ENCODE data around the gene TNFRSF13B.

- TF ChIP-seq, protein P1, sequence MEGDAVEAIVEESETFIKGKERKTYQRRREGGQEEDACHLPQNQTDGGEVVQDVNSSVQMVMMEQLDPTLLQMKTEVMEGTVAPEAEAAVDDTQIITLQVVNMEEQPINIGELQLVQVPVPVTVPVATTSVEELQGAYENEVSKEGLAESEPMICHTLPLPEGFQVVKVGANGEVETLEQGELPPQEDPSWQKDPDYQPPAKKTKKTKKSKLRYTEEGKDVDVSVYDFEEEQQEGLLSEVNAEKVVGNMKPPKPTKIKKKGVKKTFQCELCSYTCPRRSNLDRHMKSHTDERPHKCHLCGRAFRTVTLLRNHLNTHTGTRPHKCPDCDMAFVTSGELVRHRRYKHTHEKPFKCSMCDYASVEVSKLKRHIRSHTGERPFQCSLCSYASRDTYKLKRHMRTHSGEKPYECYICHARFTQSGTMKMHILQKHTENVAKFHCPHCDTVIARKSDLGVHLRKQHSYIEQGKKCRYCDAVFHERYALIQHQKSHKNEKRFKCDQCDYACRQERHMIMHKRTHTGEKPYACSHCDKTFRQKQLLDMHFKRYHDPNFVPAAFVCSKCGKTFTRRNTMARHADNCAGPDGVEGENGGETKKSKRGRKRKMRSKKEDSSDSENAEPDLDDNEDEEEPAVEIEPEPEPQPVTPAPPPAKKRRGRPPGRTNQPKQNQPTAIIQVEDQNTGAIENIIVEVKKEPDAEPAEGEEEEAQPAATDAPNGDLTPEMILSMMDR (IDR thresholded peaks at IDR 0.05), result no peak
- TF ChIP-seq POLR2AphosphoS5 (IDR thresholded peaks at IDR 0.05), result no peak
- TF ChIP-seq EP300 (IDR thresholded peaks at IDR 0.05), result no peak
- TF ChIP-seq POLR2A (IDR thresholded peaks at IDR 0.05), result no peak
Measured at GRCh38 chr17:16986391-16986790, 14.5 kb upstream of the TNFRSF13B start.
